CD4-positive, alpha-beta T cell treated with Interleukin-4 for 1 hour (primary cell): ENCODE results near the gene GPR183.
"Not testable (repeated sequence)": the region's sequence is repeated elsewhere in the genome, so short reads cannot be mapped to it uniquely, and the experiment has no call there.

Source experiments
- DNase-seq, 2 donors: peaks; one replicate each; pipeline ENCODE4 v3.0.0-alpha.2; 2020 to 2022

GPR183 gene

GRCh38 chr13:99267927-99268326 lies 39.3 kb downstream of the GPR183 start:
- no peak for DNase-seq

DNA sequence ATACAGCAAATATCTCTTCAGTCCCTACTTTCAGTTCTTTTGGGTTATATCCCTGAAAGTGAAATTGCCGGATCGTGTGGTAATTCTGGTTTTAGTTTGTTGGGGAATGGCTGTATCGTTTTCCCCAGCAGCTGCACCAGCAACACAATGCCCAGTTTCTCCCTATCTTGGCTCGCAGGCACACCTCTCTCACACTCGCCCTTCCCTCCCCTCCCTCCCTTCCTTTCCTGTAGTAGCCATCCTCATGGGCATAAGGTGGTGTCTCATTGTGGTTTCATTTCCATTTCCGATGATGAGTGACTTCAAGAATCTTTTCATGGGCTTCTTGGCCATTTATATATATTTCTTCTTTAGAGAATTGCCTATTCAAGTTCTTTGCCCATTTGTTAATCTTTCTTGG lies 40.4 kb downstream of the GPR183 start:
- DNase-seq: no peak

DNA sequence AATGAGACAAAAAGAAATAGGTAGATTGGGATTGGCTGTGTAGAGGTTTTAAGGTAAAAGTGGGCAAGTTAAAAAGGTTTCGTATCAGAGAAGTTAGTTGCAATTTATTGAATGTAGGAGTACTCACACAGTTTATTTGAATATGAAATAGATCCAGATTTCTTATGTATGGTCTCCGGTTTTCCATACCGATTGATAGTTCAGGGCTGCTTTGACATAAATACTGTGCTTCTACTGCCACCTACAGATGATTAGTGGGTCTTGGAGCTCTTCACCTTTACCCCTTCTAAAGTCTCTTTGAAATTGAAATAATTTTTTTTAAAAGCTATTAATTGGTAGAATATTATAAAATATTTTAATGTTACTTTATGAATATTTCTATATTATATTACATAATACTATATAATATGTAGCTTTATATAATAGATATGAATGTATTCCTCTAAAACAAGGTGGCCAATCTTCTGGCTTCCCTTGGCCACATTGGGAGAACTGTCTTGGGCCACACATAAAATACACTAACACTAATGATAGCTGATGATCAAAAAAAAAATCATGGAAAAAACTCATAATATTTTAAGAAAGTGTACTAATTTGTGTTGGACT lies 41.3 kb downstream of the GPR183 start:
- DNase-seq: peak in 1 of 2 donors; percentile 80

DNA sequence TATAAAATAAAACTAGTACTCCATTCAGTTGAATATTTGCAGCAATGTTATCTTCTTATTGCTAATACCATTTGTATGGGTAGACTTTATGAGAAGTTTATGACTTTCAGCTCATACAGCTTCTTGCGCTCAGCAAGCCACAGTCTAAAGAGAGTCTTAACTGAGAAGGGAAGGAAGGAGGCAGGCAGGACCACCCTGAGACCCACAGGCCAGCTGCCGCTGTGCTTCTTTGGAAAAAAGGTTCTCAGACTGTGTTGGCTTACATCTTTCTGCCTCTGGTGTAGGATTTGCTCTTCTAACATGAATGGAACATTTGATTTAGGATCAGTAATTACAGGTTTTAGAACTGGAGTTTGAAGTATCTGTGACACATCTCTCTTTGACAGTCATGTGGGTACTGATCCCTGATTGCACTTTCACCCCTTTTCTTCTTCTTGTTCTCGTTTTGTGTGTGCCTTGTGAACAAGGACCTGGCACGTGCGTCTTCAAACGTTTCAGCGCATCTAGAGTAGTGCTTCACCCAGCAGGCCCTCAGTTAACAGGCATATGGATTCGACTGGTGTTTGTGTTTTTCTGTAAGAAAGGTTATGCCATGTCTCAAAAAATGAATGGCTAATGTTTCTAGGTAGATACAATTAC lies 41.9 kb downstream of the GPR183 start:
- no peak for DNase-seq

GRCh38 chr13:99264051-99264450 lies 43.1 kb downstream of the GPR183 start:
- DNase-seq: no peak

- DNase-seq: no peak
These were observed 43.9 kb downstream of the GPR183 start for GRCh38 chr13:99263126-99263785.

DNA sequence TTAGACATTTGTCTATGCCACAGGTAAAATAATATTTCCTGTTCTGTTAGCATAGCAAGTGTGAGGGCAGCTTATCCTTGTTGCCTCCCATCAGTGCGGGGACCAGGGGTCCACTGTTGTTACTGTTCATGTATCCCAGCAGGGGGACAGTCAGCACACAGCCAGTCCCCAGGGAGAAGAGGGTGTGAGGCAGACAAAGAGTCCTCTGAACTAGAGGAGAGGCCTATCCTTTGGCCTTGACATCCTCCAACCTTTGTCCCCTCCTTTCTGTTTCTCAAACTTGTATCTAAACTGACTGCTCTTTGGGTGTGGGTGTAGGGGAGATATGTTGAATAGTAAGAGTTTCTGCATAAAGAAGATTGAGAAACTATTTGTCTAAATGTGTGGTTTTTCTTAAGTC lies 46.1 kb downstream of the GPR183 start:
- no peak for DNase-seq

DNA sequence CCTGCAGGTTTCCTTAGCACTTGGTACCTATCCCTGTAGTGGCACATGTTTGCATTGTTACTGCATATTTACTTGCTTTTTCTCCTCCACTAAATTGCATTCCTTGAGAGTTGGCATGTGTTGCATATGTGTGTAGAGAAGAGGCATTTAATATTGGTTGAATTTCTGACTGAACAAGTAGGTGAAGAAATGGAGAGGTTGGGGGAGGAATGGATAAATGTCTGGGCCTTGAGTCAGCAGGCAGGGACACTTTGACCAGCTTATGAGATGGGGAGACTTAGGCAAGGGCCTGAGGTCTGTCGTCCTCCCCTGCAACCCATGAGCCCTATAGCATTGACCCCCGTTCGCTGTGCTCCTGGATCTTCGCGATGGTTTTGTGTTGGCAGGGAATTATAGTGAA lies 47.0 kb downstream of the GPR183 start:
- no peak for DNase-seq

GRCh38 chr13:99258946-99259345 lies 48.3 kb downstream of the GPR183 start:
- peak; percentile 54 to 70 for DNase-seq

DNA sequence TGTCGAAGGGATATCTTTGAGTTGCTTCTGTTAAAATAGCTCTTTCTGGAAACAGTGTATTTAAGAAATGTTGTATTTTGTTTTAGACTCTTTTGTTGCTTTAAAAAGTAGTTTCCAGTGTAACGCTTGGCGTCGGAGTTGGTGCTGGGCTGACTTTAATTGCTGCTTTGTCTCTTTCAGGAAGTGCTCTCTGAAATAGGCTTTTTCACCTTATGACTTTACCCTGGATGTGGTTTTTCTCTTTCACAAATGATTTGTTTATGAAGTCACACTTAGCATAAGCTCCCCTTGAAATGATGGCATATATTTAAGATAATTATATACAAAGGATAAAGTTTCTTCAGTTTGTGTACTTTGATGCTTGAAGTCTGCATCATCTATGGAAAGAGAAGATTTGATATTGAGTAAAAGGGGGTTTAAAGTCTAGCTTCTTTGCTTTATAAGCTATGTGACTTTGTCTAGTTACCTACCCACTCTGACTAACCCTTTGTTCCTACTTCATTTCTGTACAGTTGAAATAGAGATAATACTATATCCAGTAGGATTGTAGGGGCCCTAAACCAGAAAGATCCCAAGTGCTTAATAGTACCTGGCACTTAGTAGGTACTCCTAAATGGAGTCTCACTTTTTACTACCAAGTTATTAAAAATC lies 48.9 kb downstream of the GPR183 start, which contains the start of gene GPR18:
GPR18 (minus strand) TSS at position 170 of the 651 bp plus-strand sequence. CDS start 2,507 bp downstream, outside the sequence.
- DNase-seq: peak; percentile 35 to 78

DNA sequence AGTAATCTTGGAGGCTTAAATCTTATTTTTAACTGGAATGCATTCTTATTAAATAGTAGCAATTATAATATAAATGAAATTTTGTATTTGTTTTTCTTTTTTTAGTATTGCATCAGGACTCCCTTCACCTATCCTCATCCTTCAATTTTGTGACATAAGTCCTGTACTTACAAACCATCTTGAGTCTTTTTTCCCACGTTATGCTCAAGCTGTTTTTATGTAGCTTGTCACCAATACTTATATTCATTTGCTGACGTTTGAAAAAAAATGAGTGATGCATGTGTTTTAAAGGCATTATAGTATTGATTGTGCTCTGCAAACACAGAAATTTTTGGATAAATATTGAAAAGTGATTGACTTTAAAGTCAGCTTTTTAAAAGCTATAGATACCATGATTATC lies 49.9 kb downstream of the GPR183 start:
- DNase-seq: no peak

GRCh38 chr13:99256709-99257108 lies 50.5 kb downstream of the GPR183 start:
- no peak for DNase-seq

DNA sequence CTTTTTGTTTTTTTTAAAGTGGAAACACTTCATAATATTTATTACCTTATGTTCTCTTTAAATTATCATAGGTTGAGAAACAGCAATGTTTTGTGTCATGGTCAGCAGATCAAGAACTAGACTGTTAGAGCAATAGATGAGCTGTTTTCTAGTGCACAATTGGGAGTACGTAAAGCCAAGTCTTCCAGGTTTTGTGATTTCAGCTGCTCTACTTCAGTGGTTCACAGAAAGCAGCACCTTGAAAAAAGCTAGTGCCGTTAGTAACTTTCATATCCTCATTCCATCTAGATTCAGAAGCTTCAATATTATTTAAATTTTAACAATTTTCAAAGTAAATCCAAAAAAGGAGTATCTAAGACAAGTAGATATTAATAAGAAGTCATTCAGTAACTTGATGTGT lies 50.9 kb downstream of the GPR183 start:
- no peak for DNase-seq

- DNase-seq: no peak
These were observed 51.9 kb downstream of the GPR183 start for GRCh38 chr13:99255271-99255670.

DNA sequence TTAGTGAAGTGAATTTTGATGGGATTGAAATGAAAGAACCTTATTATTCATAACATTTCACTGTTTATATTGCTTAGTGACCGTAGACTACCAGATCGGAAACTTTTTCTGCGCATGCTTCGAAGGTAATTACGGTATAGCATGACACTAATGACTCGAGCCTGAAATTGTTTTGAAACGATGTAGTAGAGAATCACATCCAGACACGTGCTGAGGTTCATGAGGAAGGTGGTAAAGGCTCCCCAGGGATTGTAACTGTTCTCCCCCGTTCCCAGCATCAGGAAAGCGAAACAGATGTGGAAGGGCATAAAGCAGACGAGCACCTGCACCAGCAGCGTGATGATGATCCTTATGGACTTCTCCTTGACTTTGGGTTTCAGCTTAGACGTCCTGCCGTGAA lies 52.4 kb downstream of the GPR183 start:
- no peak for DNase-seq

DNA sequence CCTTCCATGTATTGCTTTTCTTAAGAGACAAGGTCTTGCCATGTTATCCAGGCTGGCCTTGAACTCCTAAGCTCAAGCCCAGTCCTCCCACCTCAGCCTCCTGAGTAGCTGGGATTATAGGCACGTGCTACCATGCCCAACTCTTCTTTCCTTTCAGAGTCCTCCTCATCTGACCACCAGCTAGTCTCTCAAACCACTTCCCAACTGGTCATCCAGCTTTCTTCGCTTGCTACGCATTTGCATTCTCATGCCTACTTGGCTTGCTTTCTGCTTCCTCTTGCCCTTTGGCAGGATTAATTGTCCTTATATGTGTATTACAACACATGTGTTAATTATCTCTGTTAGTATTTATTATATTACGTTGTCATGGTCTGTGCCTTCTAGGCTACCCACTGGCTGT lies 55.3 kb downstream of the GPR183 start:
- DNase-seq: no peak

DNA sequence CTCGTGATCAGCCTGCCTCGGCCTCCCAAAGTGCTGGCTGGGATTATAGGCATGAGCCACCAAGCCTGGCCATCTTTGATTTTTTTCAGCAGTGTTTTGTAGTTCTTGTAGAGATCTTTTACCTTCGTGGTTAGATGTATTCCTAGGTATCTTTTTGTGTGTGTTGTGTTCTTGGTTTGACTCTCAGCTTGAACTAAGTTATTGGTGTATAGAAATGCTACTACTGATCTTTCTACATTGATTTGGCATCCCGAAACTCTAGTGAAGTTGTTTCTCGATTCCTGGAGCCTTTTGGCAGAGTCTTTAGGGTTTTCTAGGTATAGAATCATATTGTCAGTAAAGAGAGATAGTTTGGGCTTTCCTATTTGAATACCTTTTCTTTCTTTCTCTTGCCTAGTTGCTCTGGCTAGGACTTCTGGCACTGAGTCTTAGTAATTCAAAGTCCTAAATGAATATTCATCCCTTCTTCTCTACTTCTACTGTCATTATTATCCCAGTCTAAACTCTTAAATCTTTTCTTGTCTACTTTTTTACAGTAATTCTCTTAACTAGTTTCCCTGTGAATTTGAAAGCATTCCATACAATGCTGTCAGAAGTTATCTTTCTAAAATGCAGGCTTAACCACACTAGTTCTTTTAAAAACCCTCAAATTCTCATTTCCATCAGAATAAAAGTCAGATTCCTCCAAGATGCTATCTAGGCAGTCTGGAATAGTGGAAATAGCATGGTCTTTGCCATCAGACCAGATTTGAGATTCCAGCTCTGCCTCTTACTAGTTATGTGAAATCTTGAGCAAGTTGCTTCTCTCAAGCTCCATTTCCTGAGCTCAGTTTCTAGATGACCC lies 56.0 kb downstream of the GPR183 start:
- no peak for DNase-seq

- not testable (repeated sequence) for DNase-seq
These were observed 57.6 kb downstream of the GPR183 start for GRCh38 chr13:99249606-99250005.

GRCh38 chr13:99249178-99249577 lies 58.0 kb downstream of the GPR183 start:
- not testable (repeated sequence) for DNase-seq

- DNase-seq: no peak
These were observed 61.1 kb downstream of the GPR183 start for GRCh38 chr13:99246100-99246499.
